GM23248 (cell line): ENCODE results near the gene TMEM131L.

ENCODE experiments used
- EZH2 ChIP-seq: fragments of 200-600 bp; sonication (generic); IDR thresholded peaks from 2 replicates; pipeline ENCODE4 v1.6.1; 2018; ENCODE audit warnings: antibody characterized with exemption, mild to moderate bottlenecking; ENCODE audit not compliant: insufficient read depth, poor library complexity, severe bottlenecking
- EZH2phosphoT487 ChIP-seq: fragments of 200-600 bp; sonication (generic); IDR thresholded peaks from 2 replicates; pipeline ENCODE4 v1.6.1; 2018; ENCODE audit warnings: antibody characterized with exemption, moderate library complexity, mild to moderate bottlenecking, low read depth; ENCODE audit not compliant: insufficient read depth

DNA sequence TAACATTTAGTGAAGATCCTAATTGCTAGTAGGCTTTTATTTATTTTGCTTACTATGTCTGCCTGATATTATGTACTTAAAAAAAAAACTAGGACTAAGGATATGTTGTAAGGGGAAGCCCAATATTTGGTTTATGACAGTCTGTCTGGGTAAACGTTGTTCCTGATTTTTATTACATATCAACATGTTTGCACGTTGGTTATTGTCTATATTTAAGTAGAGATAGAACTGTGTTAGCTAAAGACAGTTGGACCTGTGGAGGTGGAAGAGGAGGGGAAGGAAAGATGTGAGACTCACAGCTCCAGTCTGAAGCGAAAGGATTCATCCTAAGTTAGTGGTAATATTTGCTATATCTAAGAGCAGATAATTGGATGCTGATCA, 90.3 kb downstream of the TMEM131L start:
- TF ChIP-seq EZH2 (no peak), EZH2phosphoT487 (no peak)
